ENCODE measurements around the gene OXSR1.

Gene OXSR1

GRCh38 chr3:38136393-38136776 lies 29.0 kb upstream of the OXSR1 start:
- Mint-ChIP-seq H3K27ac (peak overlapping the region; percentile 92), H3K27me3 (no peaks in the 10 kb centered on the region), H3K4me3 (peak overlapping the region; percentile 94), H3K4me1 (ENCODE audit: low read depth) (peaks cover 68% of the 10 kb centered on the region), H3K9me3 (ENCODE audit: low read depth) (no peaks in the 10 kb centered on the region), H3K36me3 (peaks cover 4% of the 10 kb centered on the region)

- no peaks in the 10 kb centered on the region for H3K9me3 Mint-ChIP-seq (ENCODE audit: low read depth)
- H3K27me3 Mint-ChIP-seq = no peaks in the 10 kb centered on the region
- H3K4me3 Mint-ChIP-seq = peak within 1 kb of the TSS; percentile 94
- peaks cover 4% of the 10 kb centered on the region for H3K36me3 Mint-ChIP-seq
- H3K27ac Mint-ChIP-seq = peak within 1 kb of the TSS; percentile 97
- H3K4me1 Mint-ChIP-seq (ENCODE audit: low read depth) = peaks cover 68% of the 10 kb centered on the region
These were observed 28.3 kb upstream of the OXSR1 start, which contains the start of gene ACAA1 for GRCh38 chr3:38136777-38137614. Gene ACAA1, minus strand, starts transcription at chr3:38137127. Its CDS starts 92 bp downstream, at chr3:38137035.

- Mint-ChIP-seq H3K27me3 (no peaks in the 10 kb centered on the region), H3K27ac (peak overlapping the region; percentile 97), H3K4me1 (ENCODE audit: low read depth) (peaks cover 64% of the 10 kb centered on the region), H3K36me3 (peaks cover 4% of the 10 kb centered on the region), H3K4me3 (peak overlapping the region; percentile 94), H3K9me3 (ENCODE audit: low read depth) (no peaks in the 10 kb centered on the region)
These were observed 27.6 kb upstream of the OXSR1 start for GRCh38 chr3:38137615-38138348.

- Mint-ChIP-seq H3K27ac (peak within 1 kb of the TSS; percentile 97), H3K9me3 (ENCODE audit: low read depth) (no peaks in the 10 kb centered on the region), H3K4me1 (ENCODE audit: low read depth) (peaks cover 58% of the 10 kb centered on the region), H3K36me3 (peaks cover 4% of the 10 kb centered on the region), H3K27me3 (no peaks in the 10 kb centered on the region), H3K4me3 (peak within 1 kb of the TSS; percentile 94)
These were observed 26.8 kb upstream of the OXSR1 start, which contains the start of gene MYD88 for GRCh38 chr3:38138349-38139190. Gene MYD88, plus strand, starts transcription at chr3:38138661. Its CDS starts 40 bp downstream, at chr3:38138701.

- Mint-ChIP-seq H3K27me3 (no peaks in the 10 kb centered on the region), H3K4me1 (ENCODE audit: low read depth) (peaks cover 52% of the 10 kb centered on the region), H3K27ac (peak overlapping the region; percentile 97), H3K4me3 (peak overlapping the region; percentile 94), H3K9me3 (ENCODE audit: low read depth) (no peaks in the 10 kb centered on the region), H3K36me3 (peaks cover 4% of the 10 kb centered on the region)
These were observed 26.1 kb upstream of the OXSR1 start for GRCh38 chr3:38139191-38139590.

- Mint-ChIP-seq H3K27me3 (no peaks in the 10 kb centered on the region), H3K36me3 (peaks cover 4% of the 10 kb centered on the region), H3K27ac (peak overlapping the region; percentile 97), H3K4me1 (ENCODE audit: low read depth) (peaks cover 49% of the 10 kb centered on the region), H3K9me3 (ENCODE audit: low read depth) (no peaks in the 10 kb centered on the region), H3K4me3 (peak overlapping the region; percentile 94)
These were observed 25.7 kb upstream of the OXSR1 start for GRCh38 chr3:38139652-38140051.

DNA sequence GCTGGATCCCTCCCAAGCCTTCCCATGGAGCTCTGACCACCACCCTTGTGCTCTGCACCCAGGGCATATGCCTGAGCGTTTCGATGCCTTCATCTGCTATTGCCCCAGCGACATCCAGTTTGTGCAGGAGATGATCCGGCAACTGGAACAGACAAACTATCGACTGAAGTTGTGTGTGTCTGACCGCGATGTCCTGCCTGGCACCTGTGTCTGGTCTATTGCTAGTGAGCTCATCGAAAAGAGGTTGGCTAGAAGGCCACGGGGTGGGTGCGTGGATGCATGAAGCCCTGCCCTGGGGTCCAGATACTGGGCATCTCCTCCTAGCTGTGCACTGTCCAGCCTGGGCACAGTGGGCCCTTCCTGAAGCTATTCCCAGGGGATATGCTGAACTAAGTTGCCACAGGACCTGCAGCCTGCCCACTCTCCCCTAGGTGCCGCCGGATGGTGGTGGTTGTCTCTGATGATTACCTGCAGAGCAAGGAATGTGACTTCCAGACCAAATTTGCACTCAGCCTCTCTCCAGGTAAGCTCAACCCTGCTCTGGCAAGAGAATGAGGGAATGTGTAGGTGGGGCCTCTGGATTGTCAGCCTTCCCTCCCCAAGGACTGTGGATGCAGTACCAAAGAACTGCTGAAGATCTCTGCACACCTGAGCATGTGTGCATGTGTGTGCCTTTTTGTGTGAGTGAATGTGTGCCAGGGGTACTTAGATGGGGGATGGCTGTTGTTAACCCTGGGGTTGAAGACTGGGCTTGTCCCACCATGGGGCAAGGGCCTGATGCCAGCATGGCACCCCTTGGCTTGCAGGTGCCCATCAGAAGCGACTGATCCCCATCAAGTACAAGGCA lies 24.8 kb upstream of the OXSR1 start:
- H3K27ac Mint-ChIP-seq = peak overlapping the region; percentile 34
- peaks cover 4% of the 10 kb centered on the region for H3K36me3 Mint-ChIP-seq
- H3K4me3 Mint-ChIP-seq = peak overlapping the region; percentile 94
- no peaks in the 10 kb centered on the region for H3K9me3 Mint-ChIP-seq (ENCODE audit: low read depth)
- H3K4me1 Mint-ChIP-seq (ENCODE audit: low read depth) = peaks cover 40% of the 10 kb centered on the region
- H3K27me3 Mint-ChIP-seq = no peaks in the 10 kb centered on the region

- peaks cover 13% of the 10 kb centered on the region for H3K36me3 Mint-ChIP-seq
- H3K27me3 Mint-ChIP-seq = no peaks in the 10 kb centered on the region
- H3K4me1 Mint-ChIP-seq (ENCODE audit: low read depth) = peaks cover 33% of the 10 kb centered on the region
- H3K9me3 Mint-ChIP-seq (ENCODE audit: low read depth) = peaks cover 4% of the 10 kb centered on the region
- peak overlapping the region; percentile 65 for H3K4me3 Mint-ChIP-seq
- H3K27ac Mint-ChIP-seq = peak overlapping the region; percentile 34
These were observed 24.0 kb upstream of the OXSR1 start for GRCh38 chr3:38141173-38141951.

DNA sequence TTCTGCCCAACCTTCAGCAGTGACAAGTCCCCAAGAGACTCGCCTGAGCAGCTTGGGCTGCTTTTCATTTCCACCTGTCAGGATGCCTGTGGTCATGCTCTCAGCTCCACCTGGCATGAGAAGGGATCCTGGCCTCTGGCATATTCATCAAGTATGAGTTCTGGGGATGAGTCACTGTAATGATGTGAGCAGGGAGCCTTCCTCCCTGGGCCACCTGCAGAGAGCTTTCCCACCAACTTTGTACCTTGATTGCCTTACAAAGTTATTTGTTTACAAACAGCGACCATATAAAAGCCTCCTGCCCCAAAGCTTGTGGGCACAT lies 23.4 kb upstream of the OXSR1 start:
- Mint-ChIP-seq H3K27me3 (no peaks in the 10 kb centered on the region), H3K36me3 (peaks cover 15% of the 10 kb centered on the region), H3K27ac (no peak overlapping the region), H3K9me3 (ENCODE audit: low read depth) (peaks cover 9% of the 10 kb centered on the region), H3K4me3 (no peak overlapping the region), H3K4me1 (ENCODE audit: low read depth) (peaks cover 34% of the 10 kb centered on the region)

DNA sequence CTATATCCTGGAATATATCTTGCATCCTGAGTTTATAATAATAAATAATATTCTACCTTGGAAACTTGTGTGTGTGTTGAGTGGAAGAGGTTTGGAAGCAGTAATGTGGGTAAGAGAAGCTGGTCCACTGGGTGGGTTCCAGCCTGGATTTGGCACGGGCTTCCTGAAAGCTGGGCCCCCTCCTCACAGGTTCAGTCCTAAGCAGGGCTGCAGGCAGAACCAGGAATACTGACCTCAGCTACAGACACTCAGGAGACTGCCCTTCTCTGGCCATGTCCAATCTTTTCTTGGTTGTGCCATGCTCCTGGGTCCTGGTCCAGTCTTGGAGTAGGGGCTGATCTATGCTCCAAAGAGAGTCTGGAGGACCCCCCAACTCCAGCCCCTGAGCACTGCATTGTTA lies 22.4 kb upstream of the OXSR1 start:
- peaks cover 19% of the 10 kb centered on the region for H3K36me3 Mint-ChIP-seq
- peaks cover 9% of the 10 kb centered on the region for H3K9me3 Mint-ChIP-seq (ENCODE audit: low read depth)
- H3K4me3 Mint-ChIP-seq = no peak overlapping the region
- H3K27me3 Mint-ChIP-seq = no peaks in the 10 kb centered on the region
- H3K27ac Mint-ChIP-seq = no peak overlapping the region
- H3K4me1 Mint-ChIP-seq (ENCODE audit: low read depth) = peaks cover 27% of the 10 kb centered on the region

DNA sequence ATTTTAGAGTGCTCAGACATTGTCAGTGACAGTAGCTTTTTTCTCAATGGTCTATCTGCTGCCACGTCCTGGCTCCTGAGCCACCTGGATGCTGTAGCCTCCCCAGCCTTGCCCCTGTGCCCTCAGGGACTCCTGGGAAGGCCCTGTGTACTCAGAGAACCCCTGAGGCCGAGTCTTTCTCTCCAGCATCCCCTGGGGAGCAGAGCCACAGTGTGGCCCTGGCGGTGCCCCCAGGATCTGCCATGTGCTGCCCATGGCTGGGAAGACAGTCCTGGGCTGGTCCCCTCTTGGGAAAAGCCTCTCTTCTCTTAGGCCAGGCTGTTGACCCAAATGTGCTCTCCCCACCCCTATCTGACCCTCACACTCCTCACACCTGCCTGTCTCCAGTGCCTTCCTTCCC lies 21.8 kb upstream of the OXSR1 start:
- no peak overlapping the region for H3K4me3 Mint-ChIP-seq
- H3K9me3 Mint-ChIP-seq (ENCODE audit: low read depth) = peaks cover 9% of the 10 kb centered on the region
- no peaks in the 10 kb centered on the region for H3K27me3 Mint-ChIP-seq
- no peak overlapping the region for H3K27ac Mint-ChIP-seq
- H3K36me3 Mint-ChIP-seq = peaks cover 19% of the 10 kb centered on the region
- peaks cover 25% of the 10 kb centered on the region for H3K4me1 Mint-ChIP-seq (ENCODE audit: low read depth)

DNA sequence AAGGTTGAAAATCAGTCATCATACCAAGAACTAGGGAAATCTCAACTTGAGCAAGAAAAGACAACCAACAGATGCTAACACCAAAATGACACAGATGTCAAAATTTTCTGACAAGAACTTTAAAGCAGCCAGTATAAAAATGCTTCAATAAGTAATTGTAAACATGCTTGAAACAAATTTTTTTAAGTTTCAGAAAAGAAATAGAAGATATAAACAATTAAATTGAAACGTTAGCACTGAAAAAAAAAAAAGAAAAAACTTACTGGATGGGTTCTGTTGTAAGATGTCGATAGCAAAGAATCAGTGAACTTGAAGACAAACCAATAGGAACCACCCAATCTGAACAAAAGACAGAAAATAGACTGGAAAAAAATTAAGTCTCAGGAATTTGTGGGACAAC lies 18.8 kb upstream of the OXSR1 start:
- Mint-ChIP-seq H3K27me3 (no peaks in the 10 kb centered on the region), H3K36me3 (peaks cover 15% of the 10 kb centered on the region), H3K4me3 (no peak overlapping the region), H3K9me3 (ENCODE audit: low read depth) (peaks cover 9% of the 10 kb centered on the region), H3K4me1 (ENCODE audit: low read depth) (peaks cover 16% of the 10 kb centered on the region), H3K27ac (no peak overlapping the region)

DNA sequence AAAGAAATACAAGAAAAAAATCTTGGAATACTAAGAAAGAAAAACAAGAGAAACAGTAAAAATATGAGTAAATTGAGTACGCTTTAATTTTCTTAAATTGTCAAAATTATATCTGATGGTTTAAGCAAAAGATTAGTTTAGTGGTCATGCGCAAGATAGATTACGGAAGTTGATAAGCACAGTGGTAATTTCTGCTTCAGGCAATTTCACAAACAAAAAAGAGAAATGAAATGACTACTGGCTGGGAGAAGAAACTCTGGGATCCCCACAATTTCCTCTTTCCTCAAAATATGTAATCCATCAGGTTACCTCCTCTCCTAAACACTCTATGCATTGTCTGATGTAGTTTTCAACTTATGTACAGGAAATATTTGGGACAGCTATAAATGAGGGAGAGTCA lies 17.9 kb upstream of the OXSR1 start:
- Mint-ChIP-seq H3K27ac (no peak overlapping the region), H3K36me3 (peaks cover 15% of the 10 kb centered on the region), H3K4me1 (ENCODE audit: low read depth) (peaks cover 23% of the 10 kb centered on the region), H3K27me3 (no peaks in the 10 kb centered on the region), H3K4me3 (no peak overlapping the region), H3K9me3 (ENCODE audit: low read depth) (peaks cover 9% of the 10 kb centered on the region)
